Measurements from ENCODE around the gene RHOT2.

DNA sequence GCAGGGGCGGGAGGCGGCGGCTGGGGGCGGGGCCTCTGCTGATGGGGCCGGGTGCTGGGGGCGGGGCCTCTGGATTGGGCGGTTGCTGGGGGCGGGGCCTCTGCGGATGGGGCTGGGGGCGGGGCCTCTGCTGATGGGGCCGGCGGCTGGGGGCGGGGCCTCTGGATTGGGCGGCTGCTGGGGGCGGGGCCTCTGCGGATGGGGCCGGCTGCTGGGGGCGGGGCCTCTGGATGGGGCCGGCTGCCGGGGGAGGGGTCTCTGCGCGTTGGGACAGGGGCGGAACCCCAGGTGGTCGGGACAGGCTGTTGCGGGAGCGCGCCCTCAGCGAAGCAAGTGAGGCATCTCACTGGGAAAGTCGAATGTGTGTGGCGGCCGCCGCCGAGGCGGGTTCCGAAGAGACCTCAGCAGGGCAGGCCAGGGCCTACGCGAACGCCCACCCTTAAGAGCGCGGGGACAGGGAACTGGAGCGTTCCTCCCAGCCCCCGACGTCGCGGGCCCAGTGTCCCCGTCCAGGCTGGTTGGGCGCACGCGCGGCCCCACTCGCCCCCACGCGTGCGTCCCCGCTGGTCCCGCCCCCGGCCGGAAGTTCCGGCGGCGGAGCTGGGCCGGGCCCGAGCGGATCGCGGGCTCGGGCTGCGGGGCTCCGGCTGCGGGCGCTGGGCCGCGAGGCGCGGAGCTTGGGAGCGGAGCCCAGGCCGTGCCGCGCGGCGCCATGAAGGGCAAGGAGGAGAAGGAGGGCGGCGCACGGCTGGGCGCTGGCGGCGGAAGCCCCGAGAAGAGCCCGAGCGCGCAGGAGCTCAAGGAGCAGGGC, 12.1 kb downstream of the RHOT2 start, which contains the start of gene STUB1:
- TF ChIP-seq, protein P1, sequence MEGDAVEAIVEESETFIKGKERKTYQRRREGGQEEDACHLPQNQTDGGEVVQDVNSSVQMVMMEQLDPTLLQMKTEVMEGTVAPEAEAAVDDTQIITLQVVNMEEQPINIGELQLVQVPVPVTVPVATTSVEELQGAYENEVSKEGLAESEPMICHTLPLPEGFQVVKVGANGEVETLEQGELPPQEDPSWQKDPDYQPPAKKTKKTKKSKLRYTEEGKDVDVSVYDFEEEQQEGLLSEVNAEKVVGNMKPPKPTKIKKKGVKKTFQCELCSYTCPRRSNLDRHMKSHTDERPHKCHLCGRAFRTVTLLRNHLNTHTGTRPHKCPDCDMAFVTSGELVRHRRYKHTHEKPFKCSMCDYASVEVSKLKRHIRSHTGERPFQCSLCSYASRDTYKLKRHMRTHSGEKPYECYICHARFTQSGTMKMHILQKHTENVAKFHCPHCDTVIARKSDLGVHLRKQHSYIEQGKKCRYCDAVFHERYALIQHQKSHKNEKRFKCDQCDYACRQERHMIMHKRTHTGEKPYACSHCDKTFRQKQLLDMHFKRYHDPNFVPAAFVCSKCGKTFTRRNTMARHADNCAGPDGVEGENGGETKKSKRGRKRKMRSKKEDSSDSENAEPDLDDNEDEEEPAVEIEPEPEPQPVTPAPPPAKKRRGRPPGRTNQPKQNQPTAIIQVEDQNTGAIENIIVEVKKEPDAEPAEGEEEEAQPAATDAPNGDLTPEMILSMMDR (conservative IDR thresholded peaks at IDR 0.05; ENCODE audit: low read depth in 2 of 2): no peak
- TF ChIP-seq POLR2AphosphoS5 (IDR thresholded peaks at IDR 0.05; ENCODE audit: low read depth) (peak; percentile 77), EZH2 (IDR thresholded peaks at IDR 0.05; ENCODE audit: low read depth, unreplicated experiment) (no peak), CREB1 (CRISPR knock-in tag; IDR thresholded peaks at IDR 0.05; ENCODE audit: low read depth) (no peak), EZH2phosphoT487 (IDR thresholded peaks at IDR 0.05; ENCODE audit: unreplicated experiment) (no peak), ZNF331 (CRISPR knock-in tag; IDR thresholded peaks at IDR 0.05; ENCODE audit: low read depth) (no peak), NANOG (IDR thresholded peaks at IDR 0.05; ENCODE audit: borderline replicate concordance) (no peak), ZNF114 (CRISPR knock-in tag; IDR thresholded peaks at IDR 0.05) (no peak), JUNB (IDR thresholded peaks at IDR 0.05; ENCODE audit: unreplicated experiment) (no peak)
- TF ChIP-seq, protein P2, sequence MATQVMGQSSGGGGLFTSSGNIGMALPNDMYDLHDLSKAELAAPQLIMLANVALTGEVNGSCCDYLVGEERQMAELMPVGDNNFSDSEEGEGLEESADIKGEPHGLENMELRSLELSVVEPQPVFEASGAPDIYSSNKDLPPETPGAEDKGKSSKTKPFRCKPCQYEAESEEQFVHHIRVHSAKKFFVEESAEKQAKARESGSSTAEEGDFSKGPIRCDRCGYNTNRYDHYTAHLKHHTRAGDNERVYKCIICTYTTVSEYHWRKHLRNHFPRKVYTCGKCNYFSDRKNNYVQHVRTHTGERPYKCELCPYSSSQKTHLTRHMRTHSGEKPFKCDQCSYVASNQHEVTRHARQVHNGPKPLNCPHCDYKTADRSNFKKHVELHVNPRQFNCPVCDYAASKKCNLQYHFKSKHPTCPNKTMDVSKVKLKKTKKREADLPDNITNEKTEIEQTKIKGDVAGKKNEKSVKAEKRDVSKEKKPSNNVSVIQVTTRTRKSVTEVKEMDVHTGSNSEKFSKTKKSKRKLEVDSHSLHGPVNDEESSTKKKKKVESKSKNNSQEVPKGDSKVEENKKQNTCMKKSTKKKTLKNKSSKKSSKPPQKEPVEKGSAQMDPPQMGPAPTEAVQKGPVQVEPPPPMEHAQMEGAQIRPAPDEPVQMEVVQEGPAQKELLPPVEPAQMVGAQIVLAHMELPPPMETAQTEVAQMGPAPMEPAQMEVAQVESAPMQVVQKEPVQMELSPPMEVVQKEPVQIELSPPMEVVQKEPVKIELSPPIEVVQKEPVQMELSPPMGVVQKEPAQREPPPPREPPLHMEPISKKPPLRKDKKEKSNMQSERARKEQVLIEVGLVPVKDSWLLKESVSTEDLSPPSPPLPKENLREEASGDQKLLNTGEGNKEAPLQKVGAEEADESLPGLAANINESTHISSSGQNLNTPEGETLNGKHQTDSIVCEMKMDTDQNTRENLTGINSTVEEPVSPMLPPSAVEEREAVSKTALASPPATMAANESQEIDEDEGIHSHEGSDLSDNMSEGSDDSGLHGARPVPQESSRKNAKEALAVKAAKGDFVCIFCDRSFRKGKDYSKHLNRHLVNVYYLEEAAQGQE (IDR thresholded peaks at IDR 0.05; ENCODE audit: unreplicated experiment): no peak
- TF ChIP-seq, protein P3, sequence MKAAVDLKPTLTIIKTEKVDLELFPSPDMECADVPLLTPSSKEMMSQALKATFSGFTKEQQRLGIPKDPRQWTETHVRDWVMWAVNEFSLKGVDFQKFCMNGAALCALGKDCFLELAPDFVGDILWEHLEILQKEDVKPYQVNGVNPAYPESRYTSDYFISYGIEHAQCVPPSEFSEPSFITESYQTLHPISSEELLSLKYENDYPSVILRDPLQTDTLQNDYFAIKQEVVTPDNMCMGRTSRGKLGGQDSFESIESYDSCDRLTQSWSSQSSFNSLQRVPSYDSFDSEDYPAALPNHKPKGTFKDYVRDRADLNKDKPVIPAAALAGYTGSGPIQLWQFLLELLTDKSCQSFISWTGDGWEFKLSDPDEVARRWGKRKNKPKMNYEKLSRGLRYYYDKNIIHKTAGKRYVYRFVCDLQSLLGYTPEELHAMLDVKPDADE (IDR thresholded peaks at IDR 0.05): no peak
- TF ChIP-seq, protein P4, sequence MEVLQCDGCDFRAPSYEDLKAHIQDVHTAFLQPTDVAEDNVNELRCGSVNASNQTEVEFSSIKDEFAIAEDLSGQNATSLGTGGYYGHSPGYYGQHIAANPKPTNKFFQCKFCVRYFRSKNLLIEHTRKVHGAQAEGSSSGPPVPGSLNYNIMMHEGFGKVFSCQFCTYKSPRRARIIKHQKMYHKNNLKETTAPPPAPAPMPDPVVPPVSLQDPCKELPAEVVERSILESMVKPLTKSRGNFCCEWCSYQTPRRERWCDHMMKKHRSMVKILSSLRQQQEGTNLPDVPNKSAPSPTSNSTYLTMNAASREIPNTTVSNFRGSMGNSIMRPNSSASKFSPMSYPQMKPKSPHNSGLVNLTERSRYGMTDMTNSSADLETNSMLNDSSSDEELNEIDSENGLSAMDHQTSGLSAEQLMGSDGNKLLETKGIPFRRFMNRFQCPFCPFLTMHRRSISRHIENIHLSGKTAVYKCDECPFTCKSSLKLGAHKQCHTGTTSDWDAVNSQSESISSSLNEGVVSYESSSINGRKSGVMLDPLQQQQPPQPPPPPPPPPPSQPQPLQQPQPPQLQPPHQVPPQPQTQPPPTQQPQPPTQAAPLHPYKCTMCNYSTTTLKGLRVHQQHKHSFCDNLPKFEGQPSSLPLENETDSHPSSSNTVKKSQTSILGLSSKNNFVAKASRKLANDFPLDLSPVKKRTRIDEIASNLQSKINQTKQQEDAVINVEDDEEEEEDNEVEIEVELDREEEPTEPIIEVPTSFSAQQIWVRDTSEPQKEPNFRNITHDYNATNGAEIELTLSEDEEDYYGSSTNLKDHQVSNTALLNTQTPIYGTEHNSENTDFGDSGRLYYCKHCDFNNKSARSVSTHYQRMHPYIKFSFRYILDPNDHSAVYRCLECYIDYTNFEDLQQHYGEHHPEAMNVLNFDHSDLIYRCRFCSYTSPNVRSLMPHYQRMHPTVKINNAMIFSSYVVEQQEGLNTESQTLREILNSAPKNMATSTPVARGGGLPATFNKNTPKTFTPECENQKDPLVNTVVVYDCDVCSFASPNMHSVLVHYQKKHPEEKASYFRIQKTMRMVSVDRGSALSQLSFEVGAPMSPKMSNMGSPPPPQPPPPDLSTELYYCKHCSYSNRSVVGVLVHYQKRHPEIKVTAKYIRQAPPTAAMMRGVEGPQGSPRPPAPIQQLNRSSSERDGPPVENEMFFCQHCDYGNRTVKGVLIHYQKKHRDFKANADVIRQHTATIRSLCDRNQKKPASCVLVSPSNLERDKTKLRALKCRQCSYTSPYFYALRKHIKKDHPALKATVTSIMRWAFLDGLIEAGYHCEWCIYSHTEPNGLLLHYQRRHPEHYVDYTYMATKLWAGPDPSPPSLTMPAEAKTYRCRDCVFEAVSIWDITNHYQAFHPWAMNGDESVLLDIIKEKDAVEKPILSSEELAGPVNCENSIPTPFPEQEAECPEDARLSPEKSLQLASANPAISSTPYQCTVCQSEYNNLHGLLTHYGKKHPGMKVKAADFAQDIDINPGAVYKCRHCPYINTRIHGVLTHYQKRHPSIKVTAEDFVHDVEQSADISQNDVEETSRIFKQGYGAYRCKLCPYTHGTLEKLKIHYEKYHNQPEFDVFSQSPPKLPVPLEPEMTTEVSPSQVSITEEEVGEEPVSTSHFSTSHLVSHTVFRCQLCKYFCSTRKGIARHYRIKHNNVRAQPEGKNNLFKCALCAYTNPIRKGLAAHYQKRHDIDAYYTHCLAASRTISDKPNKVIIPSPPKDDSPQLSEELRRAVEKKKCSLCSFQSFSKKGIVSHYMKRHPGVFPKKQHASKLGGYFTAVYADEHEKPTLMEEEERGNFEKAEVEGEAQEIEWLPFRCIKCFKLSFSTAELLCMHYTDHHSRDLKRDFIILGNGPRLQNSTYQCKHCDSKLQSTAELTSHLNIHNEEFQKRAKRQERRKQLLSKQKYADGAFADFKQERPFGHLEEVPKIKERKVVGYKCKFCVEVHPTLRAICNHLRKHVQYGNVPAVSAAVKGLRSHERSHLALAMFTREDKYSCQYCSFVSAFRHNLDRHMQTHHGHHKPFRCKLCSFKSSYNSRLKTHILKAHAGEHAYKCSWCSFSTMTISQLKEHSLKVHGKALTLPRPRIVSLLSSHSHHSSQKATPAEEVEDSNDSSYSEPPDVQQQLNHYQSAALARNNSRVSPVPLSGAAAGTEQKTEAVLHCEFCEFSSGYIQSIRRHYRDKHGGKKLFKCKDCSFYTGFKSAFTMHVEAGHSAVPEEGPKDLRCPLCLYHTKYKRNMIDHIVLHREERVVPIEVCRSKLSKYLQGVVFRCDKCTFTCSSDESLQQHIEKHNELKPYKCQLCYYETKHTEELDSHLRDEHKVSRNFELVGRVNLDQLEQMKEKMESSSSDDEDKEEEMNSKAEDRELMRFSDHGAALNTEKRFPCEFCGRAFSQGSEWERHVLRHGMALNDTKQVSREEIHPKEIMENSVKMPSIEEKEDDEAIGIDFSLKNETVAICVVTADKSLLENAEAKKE (CRISPR knock-in tag; IDR thresholded peaks at IDR 0.05): no peak
